GM23248 (cell line): ENCODE results near the gene OLFML1. TPM values are rescaled to one million over a fixed set of nuclear protein-coding genes. Genes with fewer than 3 reads are reported as not detected.

Experiments
- DNase-seq: peaks from one replicate; pipeline ENCODE4 v3.0.0-alpha.2; 2015
- H2AFZ ChIP-seq: fragments of 200-600 bp; sonication (generic); 2 replicates; pipeline ENCODE4 v1.6.1; 2016; ENCODE audit warnings: antibody characterized with exemption
- H3F3A ChIP-seq: fragments of 200-600 bp; sonication (generic); 2 replicates; pipeline ENCODE4 v1.6.1; 2016; ENCODE audit warnings: mild to moderate bottlenecking, antibody characterized with exemption, mixed run types; ENCODE audit not compliant: insufficient read depth
- H3K27ac ChIP-seq: fragments of 200-600 bp; sonication (generic); 2 replicates; pipeline ENCODE4 v1.5.1; 2016; ENCODE audit warnings: mild to moderate bottlenecking
- H3K27me3 ChIP-seq: fragments of 200-600 bp; sonication (generic); replicated peaks from 2 replicates; pipeline ENCODE4 v1.6.1; 2016; ENCODE audit warnings: mild to moderate bottlenecking; ENCODE audit not compliant: insufficient read depth
- H3K36me3 ChIP-seq: fragments of 200-600 bp; sonication (generic); 2 replicates; pipeline ENCODE4 v1.6.1; 2016; ENCODE audit warnings: low read depth, mild to moderate bottlenecking
- H3K4me1 ChIP-seq: fragments of 200-600 bp; sonication (generic); 2 replicates; pipeline ENCODE4 v1.6.1; 2016; ENCODE audit warnings: mild to moderate bottlenecking; ENCODE audit not compliant: insufficient read depth
- H3K4me2 ChIP-seq: fragments of 200-600 bp; sonication (generic); one replicate; pipeline ENCODE4 v1.6.1; 2016; ENCODE audit warnings: mild to moderate bottlenecking; ENCODE audit not compliant: unreplicated experiment
- H3K4me3 ChIP-seq: fragments of 200-600 bp; sonication (generic); 2 replicates; pipeline ENCODE4 v1.5.1; 2016; ENCODE audit warnings: mild to moderate bottlenecking
- H3K79me2 ChIP-seq: fragments of 200-600 bp; sonication (generic); 2 replicates; pipeline ENCODE4 v1.6.1; 2016; ENCODE audit warnings: mild to moderate bottlenecking; ENCODE audit not compliant: insufficient read depth
- H3K9ac ChIP-seq: fragments of 200-600 bp; sonication (generic); 2 replicates; pipeline ENCODE4 v1.6.1; 2016; ENCODE audit warnings: mild to moderate bottlenecking
- H3K9me2 ChIP-seq: fragments of 200-600 bp; sonication (generic); 2 replicates; pipeline ENCODE4 v1.6.1; 2016; ENCODE audit warnings: mixed run types, mild to moderate bottlenecking, moderate library complexity; ENCODE audit not compliant: insufficient read depth
- H3K9me3 ChIP-seq: fragments of 200-600 bp; sonication (generic); one replicate; pipeline ENCODE4 v1.6.1; 2017; ENCODE audit warnings: low read depth
- H4K20me1 ChIP-seq: fragments of 200-600 bp; sonication (generic); 2 replicates; pipeline ENCODE4 v1.6.0; 2016; ENCODE audit not compliant: insufficient read depth
- EZH2 ChIP-seq: fragments of 200-600 bp; sonication (generic); IDR thresholded peaks from 2 replicates; pipeline ENCODE4 v1.6.1; 2018; ENCODE audit warnings: antibody characterized with exemption, mild to moderate bottlenecking; ENCODE audit not compliant: insufficient read depth, poor library complexity, severe bottlenecking
- EZH2phosphoT487 ChIP-seq: fragments of 200-600 bp; sonication (generic); IDR thresholded peaks from 2 replicates; pipeline ENCODE4 v1.6.1; 2018; ENCODE audit warnings: antibody characterized with exemption, moderate library complexity, mild to moderate bottlenecking, low read depth; ENCODE audit not compliant: insufficient read depth
- WGBS, 2 experiments: methylation state at CpG; one replicate each; pipeline ENCODE4 v1.1.6; 2015 to 2017; ENCODE audit warnings: low lambda C conversion rate in 2 of 2, low coverage in 1 of 2; ENCODE audit errors: missing lambda C conversion rate in 2 of 2; 5-methylcytosine and 5-hydroxymethylcytosine counted together
- in situ Hi-C: fragments of 300-500 bp; cut with MboI; formaldehyde crosslinking; loops from 2 replicates; pipeline ENCODE4 v1.15.0; 2020
- polyA plus RNA-seq: library from polyadenylated mRNA; unstranded; fragments of >200 nt; fragmentation: Nextera tagmentation; extraction: Ambion mirVana; gene quantifications from 2 replicates; pipeline ENCODE4 v1.2.1, GENCODE V29; 2016
- total RNA-seq: library from RNA; depleted of rRNA; stranded (reverse); fragments of >200 nt; shearing (Covaris generic); gene quantifications from 2 replicates; pipeline ENCODE4 v1.2.3, GENCODE V29; 2014

The OLFML1 gene
- total and polyA plus RNA-seq, 2 experiments from 2014 or later = 0.32 to 0.53 TPM

GRCh38 chr11:7439746-7440320, 45.5 kb upstream of the OLFML1 start:
- Histone ChIP-seq H2AFZ (no peak overlapping the region), H3K9me3 (no peaks in the 10 kb centered on the region), H4K20me1 (no peaks in the 10 kb centered on the region), H3K9ac (no peak overlapping the region), H3K9me2 (no peaks in the 10 kb centered on the region), H3K27me3 (no peaks in the 10 kb centered on the region), H3K27ac (no peak overlapping the region), H3K4me2 (no peak overlapping the region), H3F3A (0 out of 2 replicates have a peak, but pooled peaks cover 5% of the 10 kb centered on the region), H3K36me3 (no peaks in the 10 kb centered on the region), H3K79me2 (no peaks in the 10 kb centered on the region), H3K4me1 (peaks cover 17% of the 10 kb centered on the region; the same call in 1 of the 2 replicates), H3K4me3 (no peak overlapping the region)
- in situ Hi-C loops = no loop called here
- 76 to 78% methylated on average over 3 of the region's 3 CpGs for WGBS, 2 experiments
- no peak for DNase-seq
- TF ChIP-seq EZH2 (no peak), EZH2phosphoT487 (no peak)

- TF ChIP-seq EZH2 = no peak
- TF ChIP-seq EZH2phosphoT487 = no peak
- Histone ChIP-seq H3K36me3 (no peaks in the 10 kb centered on the region), H3K4me3 (no peak overlapping the region), H2AFZ (no peak overlapping the region), H3K4me1 (peaks cover 11% of the 10 kb centered on the region; the same call in 1 of the 2 replicates), H3K27me3 (no peaks in the 10 kb centered on the region), H4K20me1 (no peaks in the 10 kb centered on the region), H3F3A (no peaks in the 10 kb centered on the region), H3K79me2 (no peaks in the 10 kb centered on the region), H3K9ac (no peak overlapping the region), H3K9me2 (no peaks in the 10 kb centered on the region), H3K9me3 (no peaks in the 10 kb centered on the region), H3K4me2 (no peak overlapping the region), H3K27ac (no peak overlapping the region)
- in situ Hi-C loops = no loop called here
- DNase-seq = peak; percentile 60
- 15 to 16% methylated on average over 6 of the region's 6 CpGs for WGBS, 2 experiments
Measured at GRCh38 chr11:7442588-7443215, 42.6 kb upstream of the OLFML1 start.

GRCh38 chr11:7444091-7444981, 41.0 kb upstream of the OLFML1 start:
- Histone ChIP-seq H2AFZ (no peak overlapping the region), H3K9me3 (no peaks in the 10 kb centered on the region), H3K79me2 (no peaks in the 10 kb centered on the region), H3K4me3 (no peak overlapping the region), H3K4me1 (no peaks in the 10 kb centered on the region), H3K4me2 (no peak overlapping the region), H3K9me2 (no peaks in the 10 kb centered on the region), H3K9ac (no peak overlapping the region), H3F3A (no peaks in the 10 kb centered on the region), H3K27ac (no peak overlapping the region), H4K20me1 (no peaks in the 10 kb centered on the region), H3K27me3 (no peaks in the 10 kb centered on the region), H3K36me3 (no peaks in the 10 kb centered on the region)
- DNase-seq = no peak
- 72 to 75% methylated on average over 6 of the region's 6 CpGs for WGBS, 2 experiments
- in situ Hi-C loops = no loop called here
- TF ChIP-seq EZH2phosphoT487 = no peak
- no peak for TF ChIP-seq EZH2

DNA sequence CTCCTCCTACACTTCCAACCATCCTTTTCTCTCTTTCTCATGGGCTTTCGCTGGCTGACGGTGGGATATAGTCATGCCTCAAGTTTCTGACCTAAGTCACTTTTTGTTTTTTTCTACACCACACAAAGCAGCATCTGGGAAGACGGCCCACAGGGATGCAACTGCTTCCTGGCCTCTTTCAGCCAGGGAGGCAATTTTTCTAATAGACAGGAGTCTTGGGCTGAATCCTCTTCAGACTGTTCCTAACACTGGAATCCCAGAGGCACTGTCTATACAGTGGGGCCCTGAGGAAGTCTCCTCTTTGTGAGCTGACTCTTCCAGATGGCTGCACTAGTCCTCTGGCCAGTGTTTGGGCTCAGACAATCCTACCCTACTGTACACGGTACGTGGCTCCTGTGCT, 39.7 kb upstream of the OLFML1 start:
- Histone ChIP-seq H3K79me2 (no peaks in the 10 kb centered on the region), H4K20me1 (no peaks in the 10 kb centered on the region), H3K4me3 (no peak overlapping the region), H3K27ac (no peak overlapping the region), H3K27me3 (no peaks in the 10 kb centered on the region), H3K9me2 (no peaks in the 10 kb centered on the region), H3K9ac (no peak overlapping the region), H3K9me3 (no peaks in the 10 kb centered on the region), H3F3A (no peaks in the 10 kb centered on the region), H3K4me2 (no peak overlapping the region), H3K36me3 (no peaks in the 10 kb centered on the region), H3K4me1 (peaks cover 5% of the 10 kb centered on the region; the same call in 1 of the 2 replicates), H2AFZ (no peak overlapping the region)
- 60 to 70% methylated on average over 5 of the region's 5 CpGs for WGBS, 2 experiments
- in situ Hi-C loops = no loop called here
- no peak for DNase-seq
- TF ChIP-seq EZH2phosphoT487 = no peak
- no peak for TF ChIP-seq EZH2
